OCI-LY1 (cell line): Measurements from ENCODE around the gene GNAL.

Experiments used
- EZH2 ChIP-seq: fragments of 200-600 bp; sonication (generic), shearing (Covaris generic); IDR thresholded peaks from 2 replicates; pipeline ENCODE4 v1.8.0; 2017; ENCODE audit warnings: borderline replicate concordance, mixed run types, mild to moderate bottlenecking, antibody characterized with exemption, low read length, moderate library complexity, mixed read lengths
- TF ChIP-seq, protein P1 (sequence below): fragments of 200-600 bp; sonication (generic), shearing (Covaris generic); IDR thresholded peaks from 2 replicates; pipeline ENCODE4 v1.5.1; 2017; ENCODE audit warnings: mild to moderate bottlenecking, antibody characterized with exemption, low read length, moderate library complexity, mixed read lengths

GRCh38 chr18:11899063-11899462 is 210.0 kb downstream of the GNAL start:
- TF ChIP-seq, protein P1, sequence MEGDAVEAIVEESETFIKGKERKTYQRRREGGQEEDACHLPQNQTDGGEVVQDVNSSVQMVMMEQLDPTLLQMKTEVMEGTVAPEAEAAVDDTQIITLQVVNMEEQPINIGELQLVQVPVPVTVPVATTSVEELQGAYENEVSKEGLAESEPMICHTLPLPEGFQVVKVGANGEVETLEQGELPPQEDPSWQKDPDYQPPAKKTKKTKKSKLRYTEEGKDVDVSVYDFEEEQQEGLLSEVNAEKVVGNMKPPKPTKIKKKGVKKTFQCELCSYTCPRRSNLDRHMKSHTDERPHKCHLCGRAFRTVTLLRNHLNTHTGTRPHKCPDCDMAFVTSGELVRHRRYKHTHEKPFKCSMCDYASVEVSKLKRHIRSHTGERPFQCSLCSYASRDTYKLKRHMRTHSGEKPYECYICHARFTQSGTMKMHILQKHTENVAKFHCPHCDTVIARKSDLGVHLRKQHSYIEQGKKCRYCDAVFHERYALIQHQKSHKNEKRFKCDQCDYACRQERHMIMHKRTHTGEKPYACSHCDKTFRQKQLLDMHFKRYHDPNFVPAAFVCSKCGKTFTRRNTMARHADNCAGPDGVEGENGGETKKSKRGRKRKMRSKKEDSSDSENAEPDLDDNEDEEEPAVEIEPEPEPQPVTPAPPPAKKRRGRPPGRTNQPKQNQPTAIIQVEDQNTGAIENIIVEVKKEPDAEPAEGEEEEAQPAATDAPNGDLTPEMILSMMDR, result no peak
- TF ChIP-seq EZH2, result no peak
